Measurements from ENCODE around the gene PLEKHA5.

GRCh38 chr12:19411234-19412204, 282.0 kb downstream of the PLEKHA5 start:
- TF ChIP-seq CTCF (IDR thresholded peaks at IDR 0.05), result no peak
- TF ChIP-seq POLR2A (IDR thresholded peaks at IDR 0.05), result no peak
- no peak for TF ChIP-seq EP300 (IDR thresholded peaks at IDR 0.05)
- TF ChIP-seq POLR2AphosphoS5 (IDR thresholded peaks at IDR 0.05), result peak; percentile 63
